Measurements from ENCODE around the gene CSHL1.

CSHL1 gene

GRCh38 chr17:63954402-63955063 is 43.5 kb upstream of the CSHL1 start:
- H3K4me3 ChIP-seq (ENCODE audit: low read depth, low read length): no peak overlapping the region
- TF ChIP-seq CTCF (IDR thresholded peaks at IDR 0.05; ENCODE audit: insufficient read depth, low read depth, low read length, missing control alignments): no peak

GRCh38 chr17:63950940-63951907 is 40.2 kb upstream of the CSHL1 start:
- peak; percentile 74 for TF ChIP-seq CTCF (IDR thresholded peaks at IDR 0.05; ENCODE audit: insufficient read depth, low read depth, low read length, missing control alignments)
- DNase-seq (ENCODE audit: low read depth): peak; percentile 77
- H3K4me3 ChIP-seq (ENCODE audit: low read depth, low read length): no peak overlapping the region

More at GRCh38 chr17:63954402-63955063, 43.5 kb upstream of the CSHL1 start:
- peak; percentile 67 for DNase-seq (ENCODE audit: low read depth)

DNA sequence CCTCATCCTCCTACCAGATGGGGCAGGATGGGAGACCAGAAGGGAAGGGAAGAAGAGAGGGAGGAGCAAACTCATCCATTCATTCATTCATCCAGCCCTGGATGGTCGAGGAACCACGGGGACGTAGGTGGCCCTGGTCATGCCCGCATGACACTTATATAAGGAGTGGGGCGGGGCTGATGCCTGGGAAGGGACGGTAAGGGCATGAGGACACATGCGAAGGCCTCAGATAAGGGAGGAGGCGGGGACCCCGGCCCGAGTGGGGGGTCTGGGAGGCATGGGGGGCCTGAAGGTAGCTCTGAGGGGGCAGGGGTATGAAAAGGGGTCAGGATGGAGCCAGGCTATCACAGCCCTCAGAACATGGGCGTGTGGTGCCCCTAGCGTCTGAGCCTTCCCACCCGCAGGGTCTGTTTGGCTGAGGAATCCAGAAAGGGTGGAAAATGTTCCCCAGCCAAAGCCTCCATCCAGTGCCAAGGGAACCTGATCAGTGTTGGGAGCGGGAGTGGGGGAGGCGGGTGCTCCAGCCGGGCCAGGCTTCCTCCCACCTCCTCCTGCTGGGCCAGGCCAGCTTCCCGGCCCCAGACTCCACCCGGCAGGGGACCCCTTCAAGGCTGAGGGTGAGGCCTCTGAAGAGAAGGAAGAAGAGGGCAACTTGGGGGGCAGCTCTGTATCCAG is 38.7 kb upstream of the CSHL1 start:
- no peak for DNase-seq (ENCODE audit: low read depth)
- TF ChIP-seq CTCF (IDR thresholded peaks at IDR 0.05; ENCODE audit: insufficient read depth, low read depth, low read length, missing control alignments): no peak
- H3K4me3 ChIP-seq (ENCODE audit: low read depth, low read length): no peak overlapping the region

DNA sequence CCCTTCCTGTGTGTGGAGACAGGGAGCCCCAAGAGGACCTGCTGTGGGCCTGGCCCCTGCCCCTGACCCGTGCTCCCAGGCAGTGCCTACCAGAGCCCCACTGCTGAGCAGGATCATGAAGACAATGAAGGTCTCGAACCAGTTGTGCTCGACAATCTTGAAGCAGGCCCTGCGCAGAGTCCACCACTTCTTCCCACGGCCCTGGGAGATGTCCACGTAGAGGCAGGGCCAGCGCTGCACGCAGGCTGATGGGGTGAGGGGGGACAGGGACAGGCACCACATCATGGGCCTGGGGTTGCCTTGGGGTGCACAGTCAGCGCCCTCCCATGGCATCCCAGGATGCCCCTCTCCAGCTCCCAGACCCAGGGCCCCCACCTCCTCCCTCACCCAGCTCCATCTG is 37.5 kb upstream of the CSHL1 start:
- TF ChIP-seq CTCF (IDR thresholded peaks at IDR 0.05; ENCODE audit: insufficient read depth, low read depth, low read length, missing control alignments): no peak
- H3K4me3 ChIP-seq (ENCODE audit: low read depth, low read length): no peak overlapping the region
- no peak for DNase-seq (ENCODE audit: low read depth)

DNA sequence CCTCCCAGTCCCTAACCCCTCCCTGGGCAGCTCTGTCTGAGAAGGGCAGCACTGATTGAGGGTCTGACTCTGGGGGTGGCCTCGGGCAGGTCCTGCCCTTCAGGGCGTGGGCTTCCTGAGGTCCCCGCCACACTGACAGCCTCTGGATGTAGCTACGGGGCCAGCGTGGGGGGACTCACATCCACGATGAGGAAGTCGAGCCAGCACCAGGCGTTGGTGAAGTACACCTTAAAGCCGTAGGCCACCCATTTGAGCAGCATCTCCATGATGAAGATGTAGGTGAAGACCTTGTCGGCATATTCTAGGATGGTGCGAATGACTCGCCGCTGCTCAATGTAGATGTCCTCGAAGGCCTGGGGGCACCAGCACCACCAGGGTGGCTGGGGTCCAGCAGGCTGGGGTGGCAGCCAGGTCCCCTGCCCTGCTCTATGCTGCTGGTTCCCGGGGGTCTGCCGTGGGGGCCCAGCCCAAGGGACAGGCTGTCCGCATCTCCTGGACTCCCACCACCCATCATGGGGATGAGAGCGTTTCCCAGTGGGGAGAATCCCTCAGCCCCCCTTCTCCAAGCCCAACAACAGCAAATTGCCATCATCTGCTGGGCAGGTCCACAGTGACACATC is 36.8 kb upstream of the CSHL1 start:
- no peak overlapping the region for H3K4me3 ChIP-seq (ENCODE audit: low read depth, low read length)
- TF ChIP-seq CTCF (IDR thresholded peaks at IDR 0.05; ENCODE audit: insufficient read depth, low read depth, low read length, missing control alignments): no peak
- DNase-seq (ENCODE audit: low read depth): no peak

Data from GM12865 (cell line).